Osteoblast (primary cell): ENCODE results near the gene CCNF. TPM values are rescaled to one million over a fixed set of nuclear protein-coding genes. Genes with fewer than 3 reads are reported as not detected.

Source experiments
- DNase-seq: peaks from one replicate; pipeline ENCODE4 v3.0.0; 2011; ENCODE audit warnings: low spot score, mixed read lengths; ENCODE audit not compliant: insufficient read length; ENCODE audit errors: missing footprints
- H2AFZ ChIP-seq: 2 replicates; pipeline ENCODE4 v1.6.0; 2011; ENCODE audit warnings: mild to moderate bottlenecking, low read length
- H3K27ac ChIP-seq: 2 replicates; pipeline ENCODE4 v1.5.1; 2011; ENCODE audit warnings: mild to moderate bottlenecking, low read depth, low read length, moderate library complexity
- H3K27me3 ChIP-seq: 2 replicates; pipeline ENCODE4 v1.6.0; 2012; ENCODE audit warnings: mild to moderate bottlenecking, control low read depth, inconsistent platforms, low read length, moderate library complexity; ENCODE audit not compliant: insufficient read depth
- H3K36me3 ChIP-seq: 2 replicates; pipeline ENCODE4 v1.5.1; 2011; ENCODE audit warnings: mild to moderate bottlenecking, low read length, control low read depth, moderate library complexity; ENCODE audit not compliant: insufficient read depth
- H3K4me1 ChIP-seq: 2 replicates; pipeline ENCODE4 v1.5.1; 2011; ENCODE audit warnings: mild to moderate bottlenecking, low read length, control low read depth, moderate library complexity; ENCODE audit not compliant: insufficient read depth
- H3K4me2 ChIP-seq: 2 replicates; pipeline ENCODE4 v1.6.0; 2011; ENCODE audit warnings: mild to moderate bottlenecking, low read length; ENCODE audit not compliant: insufficient read depth
- H3K4me3 ChIP-seq: fragments of 200-600 bp; sonication (generic); 3 replicates; pipeline ENCODE4 v1.5.1; 2012; ENCODE audit warnings: mild to moderate bottlenecking, low read length, inconsistent platforms; ENCODE audit not compliant: insufficient read depth
- H3K79me2 ChIP-seq: 2 replicates; pipeline ENCODE4 v1.6.0; 2012; ENCODE audit warnings: mild to moderate bottlenecking, low read length, control low read depth, inconsistent platforms; ENCODE audit not compliant: insufficient read depth
- H3K9me3 ChIP-seq: 2 replicates; pipeline ENCODE4 v1.5.1; 2011; ENCODE audit warnings: low read depth, low read length, control low read depth
- H4K20me1 ChIP-seq: 2 replicates; pipeline ENCODE4 v1.6.0; 2012; ENCODE audit warnings: mild to moderate bottlenecking, low read length, control low read depth; ENCODE audit not compliant: insufficient read depth
- CTCF ChIP-seq: IDR thresholded peaks from 2 replicates; pipeline ENCODE4 v1.5.1; 2011; ENCODE audit warnings: mild to moderate bottlenecking, low read depth, low read length, moderate library complexity; ENCODE audit errors: extremely low read depth
- total RNA-seq: library from RNA; depleted of rRNA; stranded (reverse); fragments of >200 nt; gene quantifications from 2 replicates; pipeline ENCODE4 v1.2.3, GENCODE V29; 2012

The CCNF gene
- total RNA-seq, 1 donor, result 6.9 TPM

DNA sequence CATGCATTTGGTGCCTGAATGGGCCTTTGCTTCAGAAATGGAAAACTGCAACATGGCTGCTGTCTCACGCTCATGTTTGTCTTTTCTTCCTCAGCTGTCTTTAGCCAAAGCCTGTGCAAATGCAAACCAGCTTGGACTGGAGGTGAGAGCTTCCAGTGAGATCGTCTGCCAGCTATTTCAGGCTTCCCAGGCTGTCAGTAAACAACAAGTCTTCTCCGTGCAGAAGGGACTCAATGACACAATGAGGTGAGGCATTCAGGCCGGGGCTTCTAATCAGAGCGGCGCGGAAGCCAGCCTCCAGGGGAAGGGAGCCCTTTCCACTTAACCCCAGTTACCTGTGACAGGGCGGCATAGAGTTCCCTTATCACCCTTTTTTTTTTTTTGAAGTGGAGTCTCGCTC lies 14.3 kb downstream of the CCNF start:
- Histone ChIP-seq H4K20me1 (peaks cover 3% of the 10 kb centered on the region), H3K79me2 (no peaks in the 10 kb centered on the region), H3K4me3 (no peak overlapping the region), H3K4me1 (peaks cover 4% of the 10 kb centered on the region), H3K27me3 (no peaks in the 10 kb centered on the region), H3K9me3 (no peaks in the 10 kb centered on the region), H3K36me3 (peaks cover 57% of the 10 kb centered on the region), H3K4me2 (no peak overlapping the region), H2AFZ (no peak overlapping the region), H3K27ac (no peak overlapping the region)
- no peak for TF ChIP-seq CTCF
- DNase-seq, result peak; percentile 17

GRCh38 chr16:2447920-2448583 lies 18.8 kb downstream of the CCNF start:
- TF ChIP-seq CTCF, result no peak
- Histone ChIP-seq H3K36me3 (peaks cover 65% of the 10 kb centered on the region), H2AFZ (no peak overlapping the region), H3K79me2 (no peaks in the 10 kb centered on the region), H3K27me3 (no peaks in the 10 kb centered on the region), H3K9me3 (no peaks in the 10 kb centered on the region), H3K4me3 (no peak overlapping the region), H3K27ac (no peak overlapping the region), H4K20me1 (peaks cover 9% of the 10 kb centered on the region), H3K4me1 (peaks cover 4% of the 10 kb centered on the region), H3K4me2 (no peak overlapping the region)
- no peak for DNase-seq

- Histone ChIP-seq H4K20me1 (peaks cover 9% of the 10 kb centered on the region), H3K79me2 (no peaks in the 10 kb centered on the region), H2AFZ (no peak overlapping the region), H3K4me2 (no peak overlapping the region), H3K4me3 (no peak overlapping the region), H3K9me3 (no peaks in the 10 kb centered on the region), H3K27me3 (no peaks in the 10 kb centered on the region), H3K4me1 (peaks cover 4% of the 10 kb centered on the region), H3K36me3 (peaks cover 59% of the 10 kb centered on the region), H3K27ac (no peak overlapping the region)
- TF ChIP-seq CTCF, result no peak
- DNase-seq, result no peak
Measured at GRCh38 chr16:2449118-2449517, 19.9 kb downstream of the CCNF start.

DNA sequence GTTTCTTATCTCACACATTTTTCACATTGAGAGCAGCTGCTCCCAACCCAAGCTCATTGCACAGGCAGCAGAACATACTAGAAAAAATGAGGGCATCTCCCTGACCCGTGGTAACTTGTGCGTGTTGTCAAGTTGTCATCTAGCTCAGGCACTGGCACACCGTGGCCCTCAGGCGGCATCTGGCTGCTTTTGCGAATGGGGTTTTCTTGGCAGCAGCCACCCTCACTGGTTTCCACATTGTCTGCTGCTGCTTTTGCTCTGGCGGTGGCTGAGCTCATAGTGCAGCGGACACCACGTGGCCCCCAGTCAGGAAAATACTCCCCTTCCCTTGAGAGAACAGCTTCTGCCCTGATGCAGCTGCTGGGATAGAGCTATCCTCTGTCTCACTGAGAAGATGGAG lies 21.3 kb downstream of the CCNF start:
- peaks cover 4% of the 10 kb centered on the region for H3K4me1 ChIP-seq
- H3K9me3 ChIP-seq, result no peaks in the 10 kb centered on the region
- H3K4me3 ChIP-seq, result no peak overlapping the region
- no peak overlapping the region for H2AFZ ChIP-seq
- H3K79me2 ChIP-seq, result no peaks in the 10 kb centered on the region
- no peak overlapping the region for H3K4me2 ChIP-seq
- H3K27ac ChIP-seq, result no peak overlapping the region
- peaks cover 9% of the 10 kb centered on the region for H4K20me1 ChIP-seq
- no peak for TF ChIP-seq CTCF
- DNase-seq, result no peak
- H3K27me3 ChIP-seq, result no peaks in the 10 kb centered on the region
- peaks cover 54% of the 10 kb centered on the region for H3K36me3 ChIP-seq
